PC-3 (cell line): ENCODE data around the gene ABHD2. TPM values are rescaled to one million over a fixed set of nuclear protein-coding genes. Genes with fewer than 3 reads are reported as not detected.

Source experiments
- ATAC-seq: fragments of 200-7000 bp; cut with Tn5 transposase; 2 replicates; pipeline ENCODE4 v1.9.1; 2020; ENCODE audit warnings: mild to moderate bottlenecking, moderate library complexity
- BruUV-seq: library from RNA; stranded (reverse); fragments of 400-500 nt; replicated peaks from 2 replicates; lab custom pipeline; 2021; lab: Mats Ljungman, UMichigan
- CTCF ChIA-PET: fragments of 300-600 bp; sonication (Branson Sonifier 250); formaldehyde crosslinking; loops from one replicate; lab custom pipeline; 2022; ENCODE audit warnings: antibody characterized with exemption; lab: Charles Lee
- POLR2A ChIA-PET: fragments of 300-600 bp; sonication (Branson Sonifier 250); formaldehyde crosslinking; loops from one replicate; lab custom pipeline; 2022; ENCODE audit warnings: antibody characterized with exemption; ENCODE audit not compliant: unreplicated experiment; lab: Charles Lee
- DNase-seq: peaks from one replicate; pipeline ENCODE4 v3.0.0-alpha.2; 2015
- H2AFZ ChIP-seq: fragments of 300-600 bp; sonication (generic); 2 replicates; pipeline ENCODE4 v1.6.0; 2016; ENCODE audit warnings: antibody characterized with exemption, low read length
- H3F3A ChIP-seq: fragments of 300-600 bp; sonication (generic); one replicate; pipeline ENCODE4 v1.6.0; 2017; ENCODE audit warnings: antibody characterized with exemption, low read length, control low read depth, mild to moderate bottlenecking; ENCODE audit not compliant: unreplicated experiment
- H3K27ac ChIP-seq: fragments of 300-600 bp; sonication (generic); 2 replicates; pipeline ENCODE4 v1.5.1; 2016; ENCODE audit warnings: mild to moderate bottlenecking, low read length
- H3K27me3 ChIP-seq: fragments of 300-600 bp; sonication (generic); 2 replicates; pipeline ENCODE4 v1.6.1; 2016; ENCODE audit warnings: low read length, mixed read lengths
- H3K36me3 ChIP-seq: fragments of 300-600 bp; sonication (generic); 2 replicates; pipeline ENCODE4 v1.6.1; 2016; ENCODE audit warnings: low read depth, mixed run types, low read length, mixed read lengths
- H3K4me1 ChIP-seq: fragments of 300-600 bp; sonication (generic); 2 replicates; pipeline ENCODE4 v1.5.1; 2016; ENCODE audit warnings: low read length; ENCODE audit not compliant: insufficient read depth
- H3K4me2 ChIP-seq: fragments of 300-600 bp; sonication (generic); 2 replicates; pipeline ENCODE4 v1.6.0; 2016; ENCODE audit warnings: low read length
- H3K4me3 ChIP-seq: fragments of 300-600 bp; sonication (generic); 2 replicates; pipeline ENCODE4 v1.5.1; 2016; ENCODE audit warnings: mild to moderate bottlenecking, low read length, mixed read lengths
- H3K79me2 ChIP-seq: fragments of 300-600 bp; sonication (generic); 2 replicates; pipeline ENCODE4 v1.6.1; 2017; ENCODE audit warnings: low read length, mixed read lengths
- H3K9ac ChIP-seq: fragments of 300-600 bp; sonication (generic); 2 replicates; pipeline ENCODE4 v1.6.0; 2016; ENCODE audit warnings: mild to moderate bottlenecking, low read length
- H3K9me2 ChIP-seq: fragments of 300-600 bp; sonication (generic); replicated peaks from 2 replicates; pipeline ENCODE4 v1.6.1; 2016; ENCODE audit warnings: mixed run types, low read length, mixed read lengths
- H3K9me3 ChIP-seq: fragments of 300-600 bp; sonication (generic); 2 replicates; pipeline ENCODE4 v1.6.1; 2016; ENCODE audit warnings: low read length, mixed read lengths
- H4K20me1 ChIP-seq: fragments of 300-600 bp; sonication (generic); 2 replicates; pipeline ENCODE4 v1.6.1; 2016; ENCODE audit warnings: low read length, mixed read lengths
- CTCF ChIP-seq: fragments of 300-600 bp; sonication (generic); conservative IDR thresholded peaks from 2 replicates; pipeline ENCODE4 v1.5.1; 2017; ENCODE audit warnings: antibody characterized with exemption, low read depth, mild to moderate bottlenecking, low read length
- EZH2 ChIP-seq: fragments of 300-600 bp; sonication (generic); IDR thresholded peaks from one replicate; pipeline ENCODE4 v1.6.1; 2017; ENCODE audit warnings: antibody characterized with exemption, mild to moderate bottlenecking, low read length; ENCODE audit not compliant: unreplicated experiment
- EZH2phosphoT487 ChIP-seq: fragments of 300-600 bp; sonication (generic); IDR thresholded peaks from 2 replicates; pipeline ENCODE4 v1.6.1; 2018; ENCODE audit warnings: mild to moderate bottlenecking, antibody characterized with exemption, low read length, borderline replicate concordance
- intact Hi-C: fragments of 100-400 bp; cut with micrococcal nuclease; formaldehyde crosslinking; loops from 2 replicates; pipeline ENCODE4 v1.9.0; 2023
- total RNA-seq: library from RNA; depleted of rRNA; stranded (reverse); fragments of >200 nt; gene quantifications from 2 replicates; pipeline ENCODE4 v1.2.3, GENCODE V29; 2014

ABHD2 gene
- total RNA-seq, 1 experiment from 2014 or later: 34.0 TPM

GRCh38 chr15:89196241-89196640, 108.0 kb downstream of the ABHD2 start:
- Histone ChIP-seq H3K4me2 (no peak overlapping the region), H3K9ac (no peak overlapping the region), H3K9me3 (no peaks in the 10 kb centered on the region), H3K27ac (no peak overlapping the region), H3K9me2 (no peaks in the 10 kb centered on the region), H2AFZ (no peak overlapping the region), H3K4me3 (no peak overlapping the region), H3K27me3 (no peaks in the 10 kb centered on the region), H4K20me1 (no peaks in the 10 kb centered on the region), H3K36me3 (peaks cover 5% of the 10 kb centered on the region; the same call in 1 of the 2 replicates), H3K4me1 (peaks cover 14% of the 10 kb centered on the region), H3K79me2 (no peaks in the 10 kb centered on the region), H3F3A (no peaks in the 10 kb centered on the region)
- TF ChIP-seq CTCF: no peak
- no peak for TF ChIP-seq EZH2phosphoT487
- no peak for TF ChIP-seq EZH2
- POLR2A ChIA-PET: no interaction called here
- no peak for DNase-seq
- no TSS peak for BruUV-seq
- no peak for ATAC-seq
- CTCF ChIA-PET: no interaction called here
- intact Hi-C loops: no loop called here

DNA sequence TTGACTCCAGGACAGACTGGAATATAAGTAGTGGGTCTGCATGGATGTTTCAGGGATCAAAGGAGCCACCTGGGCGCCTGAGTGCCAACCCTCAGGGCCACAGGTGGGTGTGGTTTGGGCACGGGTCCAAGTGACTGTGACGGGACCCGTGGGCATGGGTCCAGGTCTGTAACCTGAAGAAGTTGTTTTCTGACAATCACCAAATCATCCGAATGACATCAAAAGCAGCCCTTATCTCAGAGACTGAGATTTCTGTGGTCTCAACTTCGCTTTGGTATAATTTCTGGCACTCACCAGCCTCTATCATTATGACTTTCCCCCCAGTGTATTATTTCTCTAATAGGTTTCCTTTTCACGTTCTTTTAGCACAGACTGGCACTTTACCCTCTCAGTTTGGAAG, 108.7 kb downstream of the ABHD2 start:
- peak; percentile 44 for DNase-seq
- Histone ChIP-seq H3K4me2 (peak overlapping the region; percentile 40), H3K27ac (peak overlapping the region; percentile 41)

More for the DNA sequence above, 108.7 kb downstream of the ABHD2 start:
- ChIA-PET POLR2A (interaction anchor here (0.6 kb wide), 1 partner anchor 572 kb away, joined by 3 read pairs; no protein-coding TSS in a partner anchor), CTCF (no interaction called here)
- no peak for ATAC-seq
- H3K36me3 ChIP-seq: peaks cover 5% of the 10 kb centered on the region; the same call in 1 of the 2 replicates
- H2AFZ ChIP-seq: no peak overlapping the region
- intact Hi-C loops: no loop called here
- no peak overlapping the region for H3K4me3 ChIP-seq
- no peaks in the 10 kb centered on the region for H3F3A ChIP-seq
- H3K27me3 ChIP-seq: no peaks in the 10 kb centered on the region
- peaks cover 14% of the 10 kb centered on the region for H3K4me1 ChIP-seq
- no TSS peak for BruUV-seq
- H3K9ac ChIP-seq: no peak overlapping the region
- no peaks in the 10 kb centered on the region for H4K20me1 ChIP-seq
- no peaks in the 10 kb centered on the region for H3K9me2 ChIP-seq
- no peak for TF ChIP-seq CTCF
- TF ChIP-seq EZH2: no peak
- TF ChIP-seq EZH2phosphoT487: no peak
- H3K9me3 ChIP-seq: no peaks in the 10 kb centered on the region
- H3K79me2 ChIP-seq: no peaks in the 10 kb centered on the region
